Measurements from ENCODE around the gene TBC1D3B. TPM values are rescaled to one million over a fixed set of nuclear protein-coding genes. Genes with fewer than 3 reads are reported as not detected.
"Not testable (repeated sequence)": the region's sequence is repeated elsewhere in the genome, so short reads cannot be mapped to it uniquely, and the experiment has no call there.

Gene TBC1D3B
- total RNA-seq, 1 donor from 2014 or later, result 3.4 TPM

DNA sequence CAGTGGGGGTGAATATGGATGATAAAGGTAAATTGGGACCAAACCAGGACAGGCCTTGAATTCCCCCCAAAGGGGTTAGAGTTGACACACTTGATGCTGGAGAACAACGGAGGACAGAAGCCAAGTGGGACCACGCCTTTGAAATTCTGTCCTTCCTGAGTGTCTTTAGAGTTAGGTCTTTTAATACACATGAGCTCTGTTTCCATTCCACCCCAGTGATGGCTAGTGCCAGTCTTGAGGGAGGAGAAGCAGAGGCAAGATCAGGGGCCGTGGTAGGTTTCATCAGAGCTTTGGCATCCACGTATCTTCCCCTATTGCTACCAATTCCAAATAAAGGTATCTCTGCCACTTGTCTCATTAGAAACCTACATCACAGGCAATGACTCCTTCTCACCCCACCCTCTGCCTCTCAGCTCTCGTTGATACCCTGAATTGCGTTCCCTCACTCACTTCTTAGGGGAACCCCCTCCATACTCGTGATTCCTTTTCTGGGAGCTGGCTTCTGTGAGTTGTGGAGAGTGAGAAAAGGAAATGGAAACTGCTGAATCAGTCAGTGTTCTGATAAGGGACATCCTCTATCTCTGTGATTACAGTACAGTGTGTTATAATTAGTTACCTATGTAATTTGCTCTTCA, 22.5 kb upstream of the TBC1D3B start:
- DNase-seq (ENCODE audit: extremely low spot score in 2 of 2), result peak; percentile 65 to 95
- no peaks in the 10 kb centered on the region for H3K9me3 ChIP-seq
- TF ChIP-seq, protein P1, sequence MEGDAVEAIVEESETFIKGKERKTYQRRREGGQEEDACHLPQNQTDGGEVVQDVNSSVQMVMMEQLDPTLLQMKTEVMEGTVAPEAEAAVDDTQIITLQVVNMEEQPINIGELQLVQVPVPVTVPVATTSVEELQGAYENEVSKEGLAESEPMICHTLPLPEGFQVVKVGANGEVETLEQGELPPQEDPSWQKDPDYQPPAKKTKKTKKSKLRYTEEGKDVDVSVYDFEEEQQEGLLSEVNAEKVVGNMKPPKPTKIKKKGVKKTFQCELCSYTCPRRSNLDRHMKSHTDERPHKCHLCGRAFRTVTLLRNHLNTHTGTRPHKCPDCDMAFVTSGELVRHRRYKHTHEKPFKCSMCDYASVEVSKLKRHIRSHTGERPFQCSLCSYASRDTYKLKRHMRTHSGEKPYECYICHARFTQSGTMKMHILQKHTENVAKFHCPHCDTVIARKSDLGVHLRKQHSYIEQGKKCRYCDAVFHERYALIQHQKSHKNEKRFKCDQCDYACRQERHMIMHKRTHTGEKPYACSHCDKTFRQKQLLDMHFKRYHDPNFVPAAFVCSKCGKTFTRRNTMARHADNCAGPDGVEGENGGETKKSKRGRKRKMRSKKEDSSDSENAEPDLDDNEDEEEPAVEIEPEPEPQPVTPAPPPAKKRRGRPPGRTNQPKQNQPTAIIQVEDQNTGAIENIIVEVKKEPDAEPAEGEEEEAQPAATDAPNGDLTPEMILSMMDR (IDR thresholded peaks at IDR 0.05), result no peak
- TF ChIP-seq POLR2AphosphoS5 (IDR thresholded peaks at IDR 0.05; ENCODE audit: insufficient read depth in 1 of 2, low read depth in 1 of 2), result no peak
- H3K4me3 ChIP-seq, result no peak overlapping the region
- H3K27ac ChIP-seq, result no peak overlapping the region
- H3K4me1 ChIP-seq, result no peaks in the 10 kb centered on the region
- intact Hi-C loops (cut with DNase I), result no loop called here
- no peaks in the 10 kb centered on the region for H3K27me3 ChIP-seq
- H3K36me3 ChIP-seq, result no peaks in the 10 kb centered on the region

DNA sequence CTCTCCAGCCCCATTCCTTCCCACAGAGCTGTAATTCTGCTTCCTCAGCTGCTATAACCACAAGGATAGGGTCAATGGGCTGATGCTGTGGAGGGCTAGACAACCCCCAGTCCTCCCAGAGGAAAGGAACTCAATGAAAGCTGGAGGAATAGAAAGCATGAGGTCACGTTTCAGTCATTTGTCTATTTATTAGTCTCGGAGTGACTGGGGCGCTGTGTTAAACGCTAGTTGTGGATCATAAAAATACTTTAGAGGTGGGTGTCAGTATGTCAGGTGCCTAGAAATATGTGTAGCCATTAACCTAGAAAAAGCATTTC, 20.9 kb upstream of the TBC1D3B start:
- TF ChIP-seq POLR2A (IDR thresholded peaks at IDR 0.05) (no peak), POLR2AphosphoS5 (IDR thresholded peaks at IDR 0.05; ENCODE audit: insufficient read depth in 1 of 2, low read depth in 1 of 2) (no peak)
- TF ChIP-seq, protein P1 (IDR thresholded peaks at IDR 0.05), result no peak
- Histone ChIP-seq H3K4me1 (no peaks in the 10 kb centered on the region), H3K36me3 (no peaks in the 10 kb centered on the region), H3K27me3 (no peaks in the 10 kb centered on the region), H3K9me3 (no peaks in the 10 kb centered on the region), H3K4me3 (no peak overlapping the region), H3K27ac (no peak overlapping the region)
- peak; percentile 2 to 84 for DNase-seq (ENCODE audit: extremely low spot score in 2 of 2)
- intact Hi-C loops (cut with DNase I), result no loop called here

DNA sequence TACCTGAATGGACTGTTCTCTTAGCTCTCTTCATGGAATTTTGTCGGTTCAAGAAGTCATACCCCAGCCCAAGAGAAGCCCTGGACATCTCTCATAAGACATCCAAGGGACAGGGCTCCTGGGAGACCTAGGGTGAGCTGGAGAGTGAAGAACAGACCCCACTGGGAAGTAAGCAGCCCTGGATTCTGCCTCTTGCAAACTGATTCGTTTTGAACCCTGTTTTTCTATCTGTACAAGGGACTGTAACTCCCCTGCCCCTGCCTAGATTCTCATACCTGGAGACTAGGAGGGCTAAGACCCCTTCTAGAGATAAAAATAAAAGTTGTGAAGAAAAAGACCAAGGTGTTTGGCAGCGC, 19.7 kb upstream of the TBC1D3B start:
- H3K4me3 ChIP-seq, result no peak overlapping the region
- no peak overlapping the region for H3K27ac ChIP-seq
- H3K36me3 ChIP-seq, result no peaks in the 10 kb centered on the region
- no peak for TF ChIP-seq POLR2AphosphoS5 (IDR thresholded peaks at IDR 0.05; ENCODE audit: insufficient read depth in 1 of 2, low read depth in 1 of 2)
- TF ChIP-seq POLR2A (IDR thresholded peaks at IDR 0.05), result no peak
- TF ChIP-seq, protein P1 (IDR thresholded peaks at IDR 0.05), result no peak
- H3K27me3 ChIP-seq, result no peaks in the 10 kb centered on the region
- H3K9me3 ChIP-seq, result no peaks in the 10 kb centered on the region
- H3K4me1 ChIP-seq, result no peaks in the 10 kb centered on the region
- intact Hi-C loops (cut with DNase I), result no loop called here
- peak; percentile 42 to 85 for DNase-seq (ENCODE audit: extremely low spot score in 2 of 2)

DNA sequence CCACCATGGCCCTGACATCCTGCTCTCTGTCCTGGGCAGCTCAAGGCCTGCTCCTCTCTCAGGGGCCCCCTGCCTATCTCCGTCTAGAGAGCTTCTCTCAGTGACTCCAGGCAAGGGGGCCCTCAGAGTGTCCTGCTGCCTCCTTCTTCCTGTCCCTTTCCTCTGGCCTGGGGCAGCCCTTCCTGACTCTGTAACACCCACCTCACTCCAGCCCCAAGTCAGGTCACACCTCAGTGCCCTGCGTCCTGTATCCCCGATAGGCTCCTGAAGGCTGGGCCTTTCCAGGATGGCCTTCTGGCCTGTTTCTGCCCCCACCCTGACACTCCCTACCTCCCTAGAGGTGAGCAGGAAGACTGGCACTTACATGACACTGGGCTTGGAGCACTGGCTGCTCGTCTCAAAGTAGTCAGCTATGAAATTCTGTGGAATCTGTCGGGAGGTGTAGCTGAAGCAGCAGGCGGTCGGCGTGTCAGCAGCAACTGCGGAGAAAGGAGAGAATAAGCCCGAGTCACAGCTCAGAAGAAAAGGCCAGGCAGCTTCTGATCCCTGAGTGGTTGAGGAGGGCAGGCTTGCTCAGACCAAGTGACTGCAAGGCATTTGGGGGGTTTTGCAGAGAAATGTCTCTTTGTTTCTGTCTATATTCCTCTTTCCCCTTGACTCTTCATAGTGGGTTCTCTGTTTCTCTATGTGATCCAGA, 19.1 kb upstream of the TBC1D3B start:
- H3K27ac ChIP-seq, result no peak overlapping the region
- TF ChIP-seq POLR2AphosphoS5 (IDR thresholded peaks at IDR 0.05; ENCODE audit: insufficient read depth in 1 of 2, low read depth in 1 of 2), result no peak
- TF ChIP-seq POLR2A (IDR thresholded peaks at IDR 0.05), result no peak
- TF ChIP-seq, protein P1 (IDR thresholded peaks at IDR 0.05), result no peak

DNA sequence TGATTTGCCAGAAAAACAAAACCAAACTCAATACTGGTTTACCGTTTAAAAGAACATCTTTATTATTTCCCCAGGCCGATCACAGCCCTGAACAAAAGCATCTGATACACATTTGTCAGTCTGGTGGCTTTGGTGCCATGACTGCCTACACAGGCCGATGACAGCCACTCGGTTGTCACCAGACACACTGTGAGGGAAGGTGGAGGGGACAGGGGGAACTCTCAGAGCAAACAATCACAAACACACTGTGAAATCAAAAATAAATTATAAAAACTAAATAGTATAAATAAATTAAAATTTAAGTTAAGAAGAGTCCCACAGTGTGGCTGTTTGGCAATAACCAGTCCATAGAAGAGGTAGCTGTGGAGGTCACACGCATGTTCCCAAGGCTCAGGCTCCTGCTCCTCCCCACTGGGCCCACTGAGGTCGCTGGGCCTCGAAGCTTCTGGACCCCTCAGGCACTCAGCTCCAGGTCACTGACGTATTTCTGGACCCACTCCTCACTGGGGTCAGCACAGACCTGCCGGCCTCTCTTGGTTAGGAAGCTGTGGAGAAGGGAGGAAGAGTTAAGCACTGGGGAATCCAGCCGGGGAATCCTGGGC, 18.5 kb upstream of the TBC1D3B start:
- intact Hi-C loops (cut with DNase I); H3K27ac ChIP-seq; H3K4me3 ChIP-seq; H3K4me1 ChIP-seq; H3K27me3 ChIP-seq; H3K36me3 ChIP-seq; H3K9me3 ChIP-seq: not testable (repeated sequence)
- DNase-seq (ENCODE audit: extremely low spot score in 2 of 2), result peak; percentile 54 to 95

More for the DNA sequence above, 19.1 kb upstream of the TBC1D3B start:
- Histone ChIP-seq H3K4me1 (no peaks in the 10 kb centered on the region), H3K27me3 (no peaks in the 10 kb centered on the region), H3K9me3 (no peaks in the 10 kb centered on the region), H3K36me3 (no peaks in the 10 kb centered on the region), H3K4me3 (no peak overlapping the region)
- DNase-seq (ENCODE audit: extremely low spot score in 2 of 2), result peak; percentile 58 to 98
- intact Hi-C loops (cut with DNase I), result no loop called here

DNA sequence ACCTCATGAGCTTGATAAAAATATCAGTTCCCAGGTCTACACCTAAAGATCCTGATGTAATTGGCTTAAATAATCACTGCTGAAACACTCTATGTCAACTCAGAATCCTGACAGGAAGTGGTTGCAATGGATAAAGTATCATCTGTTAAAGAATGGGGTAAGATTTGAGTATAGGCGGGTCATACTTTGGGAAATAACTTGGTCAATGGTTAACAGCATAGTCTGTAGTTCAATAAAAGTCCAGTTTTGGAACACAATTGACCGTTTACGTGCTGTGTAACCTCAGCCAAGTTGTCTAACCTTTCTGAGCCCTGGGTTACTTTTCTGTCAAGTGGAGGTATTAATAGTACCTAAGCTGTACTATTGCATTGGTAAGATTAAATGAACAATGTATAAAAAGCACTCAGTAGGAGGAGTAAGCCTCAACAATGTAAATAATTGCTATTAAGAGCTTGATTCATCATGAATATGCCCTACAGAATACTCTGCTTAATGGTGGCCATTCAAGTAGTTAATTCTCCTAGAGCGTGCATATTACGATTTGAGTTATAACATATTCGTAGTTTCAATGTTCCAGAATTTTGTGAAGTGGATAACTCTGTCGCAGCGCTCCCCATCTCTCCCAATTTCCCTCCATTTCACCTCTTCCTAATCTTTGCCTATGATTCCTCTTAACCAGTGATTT, 17.9 kb upstream of the TBC1D3B start:
- H3K36me3 ChIP-seq; intact Hi-C loops (cut with DNase I); H3K27me3 ChIP-seq; H3K4me3 ChIP-seq; DNase-seq (ENCODE audit: extremely low spot score in 2 of 2); H3K4me1 ChIP-seq; H3K9me3 ChIP-seq; H3K27ac ChIP-seq: not testable (repeated sequence)

Data from vagina (tissue), 2 donors.